Measurements from ENCODE around the gene CAMSAP3. TPM values are rescaled to one million over a fixed set of nuclear protein-coding genes. Genes with fewer than 3 reads are reported as not detected.

The CAMSAP3 gene
- total and polyA plus RNA-seq, 7 donors = 0.03 to 0.15 (median 0.09) TPM; not detected in 3

DNA sequence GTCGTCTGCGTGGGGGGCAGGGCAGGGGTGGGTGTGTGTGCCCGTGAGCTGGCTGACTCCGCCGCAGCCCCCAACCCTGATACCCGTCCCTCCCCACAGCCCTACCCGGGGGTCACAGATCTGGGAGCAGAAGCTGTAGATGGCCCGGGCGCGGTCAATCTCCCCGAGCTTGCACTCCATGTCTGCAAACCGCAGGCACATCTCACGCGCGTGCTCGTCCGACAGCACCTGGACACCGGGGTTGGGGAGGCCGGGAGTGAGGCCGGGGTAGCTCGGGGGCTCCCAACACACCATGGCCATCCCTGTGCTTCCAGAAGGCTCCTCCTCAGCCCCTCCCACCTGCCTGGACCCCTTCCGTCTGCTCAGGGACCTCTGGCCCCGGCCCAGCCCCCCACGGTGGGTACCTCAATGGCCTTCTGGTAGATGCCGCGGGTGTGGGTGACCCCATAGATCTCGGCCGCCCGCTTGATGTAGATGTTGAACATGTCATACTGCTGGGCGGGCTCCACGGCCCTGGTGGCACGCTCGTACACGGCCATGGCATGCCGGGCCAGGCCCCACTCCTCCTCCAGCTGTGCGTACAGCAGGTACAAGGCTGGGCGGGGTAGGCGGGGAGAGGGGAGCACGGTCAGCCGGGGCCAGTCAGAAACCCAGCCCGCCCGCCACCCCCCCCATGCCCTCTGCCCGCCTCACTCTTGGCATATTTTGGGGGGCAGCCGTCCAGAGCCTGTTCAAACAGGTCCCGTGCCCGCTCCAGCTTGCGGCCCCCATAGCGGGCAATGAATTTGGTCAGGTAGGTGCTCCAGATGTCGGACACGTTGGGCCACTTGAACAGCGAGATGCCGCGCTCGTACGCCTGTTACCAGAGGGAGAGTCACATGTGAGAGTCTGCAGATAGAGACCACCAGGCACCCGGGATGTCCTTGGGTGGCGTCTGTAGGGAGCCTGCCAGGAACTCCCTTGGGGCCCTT lies 25.1 kb downstream of the CAMSAP3 start:
- no peak overlapping the region for H3K27ac ChIP-seq
- TF ChIP-seq, protein P1, sequence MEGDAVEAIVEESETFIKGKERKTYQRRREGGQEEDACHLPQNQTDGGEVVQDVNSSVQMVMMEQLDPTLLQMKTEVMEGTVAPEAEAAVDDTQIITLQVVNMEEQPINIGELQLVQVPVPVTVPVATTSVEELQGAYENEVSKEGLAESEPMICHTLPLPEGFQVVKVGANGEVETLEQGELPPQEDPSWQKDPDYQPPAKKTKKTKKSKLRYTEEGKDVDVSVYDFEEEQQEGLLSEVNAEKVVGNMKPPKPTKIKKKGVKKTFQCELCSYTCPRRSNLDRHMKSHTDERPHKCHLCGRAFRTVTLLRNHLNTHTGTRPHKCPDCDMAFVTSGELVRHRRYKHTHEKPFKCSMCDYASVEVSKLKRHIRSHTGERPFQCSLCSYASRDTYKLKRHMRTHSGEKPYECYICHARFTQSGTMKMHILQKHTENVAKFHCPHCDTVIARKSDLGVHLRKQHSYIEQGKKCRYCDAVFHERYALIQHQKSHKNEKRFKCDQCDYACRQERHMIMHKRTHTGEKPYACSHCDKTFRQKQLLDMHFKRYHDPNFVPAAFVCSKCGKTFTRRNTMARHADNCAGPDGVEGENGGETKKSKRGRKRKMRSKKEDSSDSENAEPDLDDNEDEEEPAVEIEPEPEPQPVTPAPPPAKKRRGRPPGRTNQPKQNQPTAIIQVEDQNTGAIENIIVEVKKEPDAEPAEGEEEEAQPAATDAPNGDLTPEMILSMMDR (IDR thresholded peaks at IDR 0.05) = no peak
- peaks cover 8 to 75% of the 10 kb centered on the region in 2 donors for H3K36me3 ChIP-seq (ENCODE audit: insufficient read depth in 1 of 2, low read depth in 1 of 2)
- 93 to 94% (median 93%) methylated on average over 57 of the region's 57 CpGs for WGBS, 3 donors
- H3K27me3 ChIP-seq (ENCODE audit: insufficient read depth in 3 of 3, low read length in 2 of 3) = no peaks in the 10 kb centered on the region
- ATAC-seq (no peak), DNase-seq (no peak)
- H3K9me3 ChIP-seq = no peaks in the 10 kb centered on the region
- intact Hi-C loops (cut with DNase I) = no loop called here
- no peak overlapping the region for H3K4me3 ChIP-seq
- H3K4me1 ChIP-seq = peaks cover 8% of the 10 kb centered on the region

DNA sequence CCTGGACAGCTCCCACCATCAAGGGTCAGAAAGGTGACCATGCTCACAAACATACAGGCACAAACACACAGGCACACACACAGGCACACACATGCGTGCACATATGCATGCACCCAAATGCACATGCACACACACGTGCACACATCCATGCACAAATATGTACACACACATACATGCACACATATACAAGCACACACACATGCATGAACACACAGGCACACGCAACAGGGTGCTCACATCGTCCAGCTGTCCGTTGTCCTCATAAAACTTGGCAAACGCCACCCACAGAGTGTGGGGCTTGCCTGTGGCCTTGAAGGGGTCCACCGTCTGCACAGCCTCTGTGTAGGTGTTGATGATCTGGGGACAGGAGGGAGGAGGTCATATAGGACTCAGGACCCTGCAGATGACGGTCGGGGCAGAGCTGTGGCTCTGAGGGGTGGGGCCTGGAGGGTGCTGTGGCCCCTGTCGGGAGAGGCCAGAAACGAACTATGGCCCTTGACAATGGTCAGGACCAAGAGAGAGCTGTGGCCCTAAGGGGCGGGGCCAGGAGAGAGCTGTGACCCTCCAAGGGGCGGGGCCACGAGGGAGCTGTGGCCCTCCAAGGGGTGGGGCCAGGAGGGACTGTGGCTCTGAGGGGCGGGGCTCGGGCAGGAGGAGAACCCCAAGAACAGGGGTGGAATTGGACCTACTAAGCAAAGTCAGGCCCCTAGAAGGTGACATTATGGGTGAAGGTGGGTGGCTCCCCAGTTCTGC lies 27.4 kb downstream of the CAMSAP3 start:
- H3K36me3 ChIP-seq (ENCODE audit: insufficient read depth in 1 of 2, low read depth in 1 of 2) = peaks cover 8 to 96% of the 10 kb centered on the region in 2 donors
- TF ChIP-seq, protein P1 (IDR thresholded peaks at IDR 0.05) = no peak
- no peak overlapping the region for H3K27ac ChIP-seq
- WGBS, 3 donors = 79 to 85% (median 84%) methylated on average over 16 of the region's 16 CpGs
- no peak overlapping the region for H3K4me3 ChIP-seq
- H3K9me3 ChIP-seq = no peaks in the 10 kb centered on the region
- no peaks in the 10 kb centered on the region for H3K27me3 ChIP-seq (ENCODE audit: insufficient read depth in 3 of 3, low read length in 2 of 3)
- DNase-seq = peak in 1 of 2 donors; percentile 35
- intact Hi-C loops (cut with DNase I) = no loop called here
- no peak for ATAC-seq
- H3K4me1 ChIP-seq = peaks cover 12% of the 10 kb centered on the region

DNA sequence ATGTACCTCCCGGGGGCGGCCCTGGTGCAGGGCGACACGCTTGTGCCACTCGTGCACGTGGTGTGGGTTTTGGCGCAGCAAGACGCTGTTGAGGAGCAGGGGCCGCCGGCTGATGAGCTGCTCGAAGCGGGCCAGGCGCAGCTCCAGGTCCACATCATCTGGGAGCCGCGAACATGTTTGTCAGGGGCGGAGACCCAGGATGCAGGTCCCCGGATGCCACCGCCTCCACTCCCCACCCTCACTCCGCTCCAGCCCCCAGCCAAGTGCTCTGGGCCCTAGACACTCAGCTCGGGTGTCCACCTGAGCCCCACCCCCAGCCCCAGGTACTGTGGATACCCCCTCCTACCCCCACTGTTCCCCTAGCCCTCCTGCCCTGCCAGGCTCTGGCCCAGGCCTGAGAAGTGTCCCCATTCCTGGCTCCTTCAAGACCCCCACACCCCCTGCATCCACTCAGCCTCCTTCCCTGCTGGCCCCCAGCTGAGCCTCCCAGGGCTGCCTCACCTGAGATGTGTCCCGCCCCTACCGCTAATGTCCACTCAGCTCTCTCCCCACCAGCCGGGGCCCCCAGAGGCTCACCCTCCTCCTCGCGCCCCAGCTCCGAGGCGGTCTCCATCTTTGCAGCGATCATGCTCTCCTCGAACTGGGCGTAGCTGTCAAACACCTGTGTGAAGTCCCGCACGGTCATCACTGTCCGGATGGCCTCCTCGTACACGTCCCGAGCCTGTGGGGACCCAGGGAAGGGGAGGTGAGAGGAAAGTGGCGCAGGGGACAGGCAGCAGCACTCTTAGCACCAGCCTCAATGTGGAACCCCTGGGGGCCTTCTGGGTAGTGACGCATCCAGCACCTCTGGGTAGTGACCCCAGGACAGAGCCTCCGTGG lies 28.3 kb downstream of the CAMSAP3 start:
- peaks cover 8 to 89% of the 10 kb centered on the region in 2 donors for H3K36me3 ChIP-seq (ENCODE audit: insufficient read depth in 1 of 2, low read depth in 1 of 2)
- ATAC-seq (no peak), DNase-seq (no peak)
- no peak overlapping the region for H3K4me3 ChIP-seq
- no peak overlapping the region for H3K27ac ChIP-seq
- TF ChIP-seq, protein P1 (IDR thresholded peaks at IDR 0.05) = no peak
- no peaks in the 10 kb centered on the region for H3K27me3 ChIP-seq (ENCODE audit: insufficient read depth in 3 of 3, low read length in 2 of 3)
- no peaks in the 10 kb centered on the region for H3K9me3 ChIP-seq
- intact Hi-C loops (cut with DNase I) = no loop called here
- H3K4me1 ChIP-seq = peaks cover 17% of the 10 kb centered on the region
- 90 to 92% (median 90%) methylated on average over 33 to 39 of the region's 39 CpGs for WGBS, 3 donors

DNA sequence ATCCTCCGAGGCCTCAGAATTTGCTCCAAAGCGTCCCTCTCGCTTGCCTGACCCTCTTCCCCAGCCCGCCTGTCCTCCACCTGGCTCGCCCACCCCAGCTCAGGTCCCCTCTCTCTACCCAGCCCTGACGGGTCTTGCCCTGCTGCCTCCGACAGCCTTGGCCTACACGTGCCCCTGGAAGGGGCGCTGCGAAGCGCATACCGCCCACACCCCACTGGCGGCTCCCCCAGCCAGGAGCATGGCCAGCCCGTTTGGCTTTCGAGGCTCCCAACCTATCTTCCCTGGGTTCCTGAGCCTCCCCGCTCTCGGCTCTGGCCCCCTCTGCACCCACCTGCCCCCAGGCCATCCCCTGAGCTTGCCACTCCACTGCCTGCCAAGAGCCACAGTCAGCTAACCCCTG lies 29.1 kb downstream of the CAMSAP3 start:
- 90 to 95% (median 91%) methylated on average over 17 of the region's 17 CpGs for WGBS, 3 donors
- DNase-seq = no peak
- Histone ChIP-seq H3K4me1 (peaks cover 12% of the 10 kb centered on the region), H3K9me3 (no peaks in the 10 kb centered on the region), H3K27ac (no peak overlapping the region), H3K4me3 (no peak overlapping the region), H3K36me3 (ENCODE audit: insufficient read depth in 1 of 2, low read depth in 1 of 2) (peaks cover 8 to 81% of the 10 kb centered on the region in 2 donors), H3K27me3 (ENCODE audit: insufficient read depth in 3 of 3, low read length in 2 of 3) (no peaks in the 10 kb centered on the region)
- intact Hi-C loops (cut with DNase I) = no loop called here
- TF ChIP-seq, protein P1 (IDR thresholded peaks at IDR 0.05) = no peak
- ATAC-seq = no peak

All from psoas muscle (tissue), 8 donors.